Breast epithelium (tissue), 4 donors: ENCODE data around the gene ENDOV. TPM values are rescaled to one million over a fixed set of nuclear protein-coding genes. Genes with fewer than 3 reads are reported as not detected.

Source experiments
- DNase-seq, 2 donors: peaks; one replicate each; pipeline ENCODE4 v3.0.0-alpha.2; 2019; ENCODE audit warnings: low spot score in 2 of 2
- H3K27ac ChIP-seq, 2 donors: fragments of 200-600 bp; sonication (generic) in 1 of 2; one replicate each; pipeline ENCODE4 v1.5.1; 2016 to 2019; ENCODE audit warnings: mild to moderate bottlenecking in 1 of 2
- H3K27me3 ChIP-seq, 2 donors: fragments of 200-600 bp; sonication (generic) in 1 of 2; one replicate each; pipeline versions ENCODE4 v1.5.1 to v1.6.0; 2017 to 2019; ENCODE audit warnings: control low read depth in 1 of 2, mild to moderate bottlenecking in 1 of 2
- H3K36me3 ChIP-seq: fragments of 200-600 bp; one replicate; pipeline ENCODE4 v1.5.1; 2019
- H3K4me1 ChIP-seq, 2 donors: fragments of 200-600 bp; sonication (generic); one replicate each; pipeline ENCODE4 v1.5.1; 2016 to 2019; ENCODE audit warnings: control low read depth in 1 of 2
- H3K4me3 ChIP-seq, 3 donors: fragments of 200-600 bp; sonication (generic); 1 replicate in 2 of 3; 2 replicates in 1 of 3; pipeline ENCODE4 v1.5.1; 2016 to 2019; ENCODE audit warnings: mild to moderate bottlenecking in 3 of 3, moderate library complexity in 2 of 3
- H3K9me3 ChIP-seq, 2 donors: fragments of 200-600 bp; sonication (generic) in 1 of 2; one replicate each; pipeline ENCODE4 v1.5.1; 2016 to 2019; ENCODE audit warnings: control low read depth in 1 of 2
- CTCF ChIP-seq, 3 donors: fragments of 450-650 bp; IDR thresholded peaks; one replicate each; pipeline ENCODE4 v1.5.1; 2016 to 2017; ENCODE audit warnings: antibody characterized with exemption in 3 of 3, mild to moderate bottlenecking in 3 of 3, moderate library complexity in 3 of 3
- POLR2A ChIP-seq: fragments of 450-650 bp; IDR thresholded peaks from one replicate; pipeline ENCODE4 v1.6.1; 2016; ENCODE audit warnings: antibody characterized with exemption, mild to moderate bottlenecking, moderate library complexity
- POLR2AphosphoS5 ChIP-seq, 3 donors: sonication (generic); formaldehyde crosslinking; IDR thresholded peaks; one replicate each; pipeline ENCODE4 v1.6.1; 2017; ENCODE audit warnings: antibody characterized with exemption in 3 of 3
- intact Hi-C: fragments of 100-400 bp; cut with DNase I; formaldehyde crosslinking; loops from one replicate; pipeline ENCODE4 v1.15.1; 2023; ENCODE audit warnings: low total_unique reads
- total RNA-seq, 3 donors: library from RNA; depleted of rRNA; stranded (reverse); fragments of >200 nt; gene quantifications; one replicate each; pipeline ENCODE4 v1.1.0, GENCODE V29; 2016

Gene ENDOV
- total RNA-seq, 3 donors from 2014 or later = 13.8 to 17.0 (median 16.7) TPM

- H3K4me3 ChIP-seq = no peak overlapping the region
- TF ChIP-seq POLR2AphosphoS5 (IDR thresholded peaks at IDR 0.05) = no peak
- no peak for TF ChIP-seq POLR2A
- TF ChIP-seq CTCF (IDR thresholded peaks at IDR 0.05) = no peak
- intact Hi-C loops = no loop called here
- no peaks in the 10 kb centered on the region for H3K36me3 ChIP-seq
- no peak for DNase-seq
- H3K9me3 ChIP-seq = no peaks in the 10 kb centered on the region
- peaks cover 1 to 68% of the 10 kb centered on the region in 2 donors for H3K27me3 ChIP-seq
- no peak overlapping the region for H3K27ac ChIP-seq
- H3K4me1 ChIP-seq = peaks cover 7 to 8% of the 10 kb centered on the region in 2 donors
Observed at GRCh38 chr17:80470603-80471002, 55.6 kb downstream of the ENDOV start.

GRCh38 chr17:80471922-80472321 is 57.0 kb downstream of the ENDOV start:
- no peak for DNase-seq
- no peaks in the 10 kb centered on the region for H3K36me3 ChIP-seq
- intact Hi-C loops = no loop called here

DNA sequence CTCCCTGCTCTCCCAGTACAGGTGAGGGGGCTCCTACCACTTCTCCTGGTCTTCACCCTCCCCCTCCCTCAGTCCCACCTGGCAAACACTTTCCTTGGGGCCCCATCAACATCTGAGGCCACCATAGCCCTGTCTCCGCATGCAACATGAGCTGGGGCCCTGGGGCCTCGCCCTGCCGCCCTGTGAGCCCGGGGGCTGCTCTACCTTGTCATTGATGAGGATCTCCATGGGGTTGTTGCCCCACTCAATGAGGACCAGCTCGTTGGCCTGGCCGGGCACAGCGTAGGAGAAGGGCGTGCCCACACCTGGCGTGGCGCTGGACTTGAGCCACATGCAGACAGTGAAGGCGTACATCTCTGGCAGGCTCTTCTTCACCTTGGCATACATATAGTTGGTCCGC is 58.0 kb downstream of the ENDOV start:
- DNase-seq = no peak
- TF ChIP-seq POLR2A (no peak), CTCF (IDR thresholded peaks at IDR 0.05) (no peak), POLR2AphosphoS5 (IDR thresholded peaks at IDR 0.05) (no peak)
- intact Hi-C loops = no loop called here
- no peaks in the 10 kb centered on the region for H3K9me3 ChIP-seq
- no peak overlapping the region for H3K27ac ChIP-seq
- peaks cover 23 to 24% of the 10 kb centered on the region in 2 donors for H3K4me1 ChIP-seq
- no peak overlapping the region for H3K4me3 ChIP-seq
- H3K27me3 ChIP-seq = peaks cover 21 to 77% of the 10 kb centered on the region in 2 donors
- no peaks in the 10 kb centered on the region for H3K36me3 ChIP-seq

More at GRCh38 chr17:80471922-80472321, 57.0 kb downstream of the ENDOV start:
- peaks cover 13 to 15% of the 10 kb centered on the region in 2 donors for H3K4me1 ChIP-seq
- H3K4me3 ChIP-seq = no peak overlapping the region
- H3K9me3 ChIP-seq = no peaks in the 10 kb centered on the region
- H3K27ac ChIP-seq = no peak overlapping the region
- H3K27me3 ChIP-seq = peaks cover 11 to 70% of the 10 kb centered on the region in 2 donors
- TF ChIP-seq POLR2AphosphoS5 (IDR thresholded peaks at IDR 0.05) (no peak), CTCF (IDR thresholded peaks at IDR 0.05) (no peak), POLR2A (no peak)

GRCh38 chr17:80473701-80474100 is 58.7 kb downstream of the ENDOV start:
- Histone ChIP-seq H3K27ac (no peak overlapping the region), H3K4me3 (no peak overlapping the region), H3K36me3 (no peaks in the 10 kb centered on the region), H3K27me3 (peaks cover 29 to 77% of the 10 kb centered on the region in 2 donors), H3K9me3 (no peaks in the 10 kb centered on the region), H3K4me1 (peaks cover 27 to 28% of the 10 kb centered on the region in 2 donors)
- intact Hi-C loops = no loop called here
- DNase-seq = no peak
- TF ChIP-seq POLR2AphosphoS5 (IDR thresholded peaks at IDR 0.05) (no peak), CTCF (IDR thresholded peaks at IDR 0.05) (no peak), POLR2A (no peak)

DNA sequence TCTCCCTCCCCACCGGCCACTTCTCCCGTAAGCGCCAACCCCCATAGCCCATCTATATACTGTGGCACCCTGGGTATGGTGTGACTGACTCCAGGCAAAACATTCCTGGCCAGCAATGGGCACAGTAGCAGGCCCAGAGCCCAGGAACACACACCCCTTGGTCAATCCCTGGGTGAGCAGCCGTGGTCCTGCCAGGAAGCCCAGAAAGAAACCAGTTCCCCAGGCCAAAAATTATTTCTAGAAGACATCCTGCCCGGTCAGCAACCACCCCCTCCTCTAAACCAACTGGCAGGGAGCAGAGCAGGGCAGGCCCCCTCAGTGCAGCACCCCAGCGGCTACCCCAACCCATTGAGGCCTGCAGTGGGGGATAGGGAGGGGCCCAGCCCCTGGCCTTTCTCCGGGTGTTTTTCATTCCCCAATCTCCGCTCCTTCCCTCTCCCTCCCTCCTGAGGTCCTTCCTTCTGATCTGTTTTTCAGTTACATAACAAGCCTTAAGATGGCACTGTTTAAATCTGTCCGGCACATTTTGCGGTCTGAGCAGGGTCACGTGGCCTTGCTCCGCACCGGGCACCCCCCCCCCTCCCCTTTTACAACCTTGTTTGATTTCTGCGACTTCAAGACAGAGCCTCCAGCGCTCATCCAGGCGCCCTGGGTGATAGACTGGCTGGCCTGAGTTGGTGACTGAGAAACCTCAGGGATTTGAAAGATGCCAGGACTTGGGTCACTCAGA is 59.4 kb downstream of the ENDOV start:
- TF ChIP-seq CTCF (IDR thresholded peaks at IDR 0.05) (peak in 1 of 3 donors; percentile 6), POLR2A (no peak), POLR2AphosphoS5 (IDR thresholded peaks at IDR 0.05) (no peak)
- peak overlapping the region in 2 of 3 donors; percentile 33 to 67 for H3K4me3 ChIP-seq
- H3K27ac ChIP-seq = no peak overlapping the region
- peaks cover 27 to 28% of the 10 kb centered on the region in 2 donors for H3K4me1 ChIP-seq
- H3K36me3 ChIP-seq = no peaks in the 10 kb centered on the region
- H3K27me3 ChIP-seq = peaks cover 33 to 79% of the 10 kb centered on the region in 2 donors
- DNase-seq = no peak
- H3K9me3 ChIP-seq = no peaks in the 10 kb centered on the region
- intact Hi-C loops = no loop called here
